Neural crest cell (in vitro differentiated cells): Measurements from ENCODE around the gene AKR1D1. TPM values are rescaled to one million over a fixed set of nuclear protein-coding genes. Genes with fewer than 3 reads are reported as not detected.

Source experiments
- DNase-seq: peaks from one replicate; pipeline ENCODE4 v3.0.0; 2021; ENCODE audit warnings: low read depth, mixed read lengths, low spot score
- H3K27ac Mint-ChIP-seq: one replicate; pipeline ENCODE4 v1.8.0; 2021; ENCODE audit warnings: mild to moderate bottlenecking, mixed read lengths; ENCODE audit not compliant: unreplicated experiment
- H3K27me3 Mint-ChIP-seq: 2 replicates; pipeline ENCODE4 v1.8.0; 2021; ENCODE audit warnings: low read depth, mild to moderate bottlenecking, mixed read lengths
- H3K36me3 Mint-ChIP-seq: 2 replicates; pipeline ENCODE4 v1.8.0; 2021; ENCODE audit warnings: low read depth, mild to moderate bottlenecking, mixed read lengths
- H3K4me1 Mint-ChIP-seq: 2 replicates; pipeline ENCODE4 v1.8.0; 2021; ENCODE audit warnings: mixed read lengths
- H3K4me3 Mint-ChIP-seq: one replicate; pipeline ENCODE4 v1.8.0; 2021; ENCODE audit warnings: mild to moderate bottlenecking, mixed read lengths
- H3K9me3 Mint-ChIP-seq: 2 replicates; pipeline ENCODE4 v1.8.0; 2021; ENCODE audit warnings: mixed read lengths
- long read RNA-seq: library from polyadenylated mRNA; unstranded; transcript quantifications from one replicate; pipeline ENCODE4 v2.0.0, GENCODE V29; 2020
- total RNA-seq: library from RNA; stranded (reverse); gene quantifications from 2 replicates; pipeline ENCODE4 v1.2.1, GENCODE V29; 2021
- TF ChIP-seq, protein P1 (sequence below): fragments of 200-600 bp; sonication (generic); conservative IDR thresholded peaks from 2 replicates; pipeline ENCODE4 v1.5.0; 2021; ENCODE audit warnings: antibody characterized with exemption, mild to moderate bottlenecking

The AKR1D1 gene, protein sequence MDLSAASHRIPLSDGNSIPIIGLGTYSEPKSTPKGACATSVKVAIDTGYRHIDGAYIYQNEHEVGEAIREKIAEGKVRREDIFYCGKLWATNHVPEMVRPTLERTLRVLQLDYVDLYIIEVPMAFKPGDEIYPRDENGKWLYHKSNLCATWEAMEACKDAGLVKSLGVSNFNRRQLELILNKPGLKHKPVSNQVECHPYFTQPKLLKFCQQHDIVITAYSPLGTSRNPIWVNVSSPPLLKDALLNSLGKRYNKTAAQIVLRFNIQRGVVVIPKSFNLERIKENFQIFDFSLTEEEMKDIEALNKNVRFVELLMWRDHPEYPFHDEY
- total RNA-seq, result not detected in 2 replicates
- long read RNA-seq, result 0 reads

DNA sequence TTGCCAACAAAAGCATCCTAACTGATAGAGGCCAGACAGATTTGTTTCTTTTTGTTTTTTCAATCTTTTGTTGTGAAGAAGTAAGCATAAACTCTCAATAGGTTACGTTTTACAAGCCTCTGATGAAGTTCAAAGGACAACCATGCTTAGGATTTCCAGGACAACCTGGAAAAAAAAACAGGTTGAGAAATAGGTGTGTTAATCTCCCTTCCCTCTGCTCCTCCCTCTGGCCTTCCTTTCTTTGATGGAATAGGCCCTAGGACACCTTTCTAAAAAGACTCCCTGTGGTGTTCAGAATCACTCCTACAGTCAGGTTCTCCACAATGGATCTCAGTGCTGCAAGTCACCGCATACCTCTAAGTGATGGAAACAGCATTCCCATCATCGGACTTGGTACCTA, at the start of gene AKR1D1:
TSS of gene AKR1D1 (plus strand) at position 264 of the 400 bp plus-strand sequence. CDS start at position 324, 60 bp downstream.
- H3K27me3 Mint-ChIP-seq, result no peaks in the 10 kb centered on the region
- peaks cover 9% of the 10 kb centered on the region for H3K36me3 Mint-ChIP-seq
- no peak within 1 kb of the TSS for H3K27ac Mint-ChIP-seq
- DNase-seq, result no peak
- H3K9me3 Mint-ChIP-seq, result peaks cover 18% of the 10 kb centered on the region
- H3K4me3 Mint-ChIP-seq, result no peak within 1 kb of the TSS
- H3K4me1 Mint-ChIP-seq, result no peaks in the 10 kb centered on the region
- TF ChIP-seq, protein P1, sequence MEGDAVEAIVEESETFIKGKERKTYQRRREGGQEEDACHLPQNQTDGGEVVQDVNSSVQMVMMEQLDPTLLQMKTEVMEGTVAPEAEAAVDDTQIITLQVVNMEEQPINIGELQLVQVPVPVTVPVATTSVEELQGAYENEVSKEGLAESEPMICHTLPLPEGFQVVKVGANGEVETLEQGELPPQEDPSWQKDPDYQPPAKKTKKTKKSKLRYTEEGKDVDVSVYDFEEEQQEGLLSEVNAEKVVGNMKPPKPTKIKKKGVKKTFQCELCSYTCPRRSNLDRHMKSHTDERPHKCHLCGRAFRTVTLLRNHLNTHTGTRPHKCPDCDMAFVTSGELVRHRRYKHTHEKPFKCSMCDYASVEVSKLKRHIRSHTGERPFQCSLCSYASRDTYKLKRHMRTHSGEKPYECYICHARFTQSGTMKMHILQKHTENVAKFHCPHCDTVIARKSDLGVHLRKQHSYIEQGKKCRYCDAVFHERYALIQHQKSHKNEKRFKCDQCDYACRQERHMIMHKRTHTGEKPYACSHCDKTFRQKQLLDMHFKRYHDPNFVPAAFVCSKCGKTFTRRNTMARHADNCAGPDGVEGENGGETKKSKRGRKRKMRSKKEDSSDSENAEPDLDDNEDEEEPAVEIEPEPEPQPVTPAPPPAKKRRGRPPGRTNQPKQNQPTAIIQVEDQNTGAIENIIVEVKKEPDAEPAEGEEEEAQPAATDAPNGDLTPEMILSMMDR, result no peak

DNA sequence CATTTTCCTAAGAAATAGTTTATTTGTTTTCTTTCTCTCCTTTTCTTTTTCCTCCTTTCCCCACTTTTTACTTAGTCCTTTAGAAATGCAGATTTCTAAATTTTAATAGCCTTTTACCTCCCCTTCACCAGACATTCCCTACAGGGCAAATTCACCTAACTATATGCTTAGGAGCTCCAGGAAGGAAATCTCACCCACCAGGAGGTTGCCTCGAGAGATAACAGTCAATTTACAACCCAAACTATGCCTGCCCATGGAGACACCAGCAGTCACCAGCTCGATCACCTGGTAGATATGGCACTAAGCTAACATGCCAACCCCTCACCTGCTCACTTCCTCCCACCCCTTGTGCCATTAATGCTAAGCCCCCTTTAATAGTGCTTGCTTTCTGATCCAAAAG, 49.2 kb upstream of the AKR1D1 start:
- Mint-ChIP-seq H3K9me3 (peaks cover 15% of the 10 kb centered on the region), H3K27me3 (no peaks in the 10 kb centered on the region), H3K4me1 (no peaks in the 10 kb centered on the region), H3K27ac (no peak overlapping the region), H3K36me3 (peaks cover 3% of the 10 kb centered on the region), H3K4me3 (no peak overlapping the region)
- no peak for DNase-seq
- TF ChIP-seq, protein P1, result no peak

DNA sequence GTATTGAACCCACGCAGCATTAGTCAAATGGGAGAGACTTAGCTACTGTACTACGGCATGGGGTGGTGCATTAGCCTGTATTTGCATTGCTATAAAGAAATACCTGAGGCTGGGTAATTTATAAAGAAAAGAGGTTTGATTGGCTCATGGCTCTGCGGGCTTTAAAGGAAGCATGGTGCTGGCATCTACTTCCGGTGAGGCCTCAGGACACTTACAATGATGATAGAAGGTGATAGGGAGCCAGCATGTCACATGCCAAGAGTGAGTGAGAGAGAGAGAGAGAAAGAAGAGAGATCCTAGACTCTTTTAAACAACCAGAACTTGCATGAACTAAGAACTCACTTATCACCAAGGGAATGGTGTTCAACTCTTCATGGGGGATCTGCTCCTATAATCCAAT, 47.1 kb upstream of the AKR1D1 start:
- Mint-ChIP-seq H3K9me3 (peaks cover 13% of the 10 kb centered on the region), H3K4me1 (no peaks in the 10 kb centered on the region), H3K27me3 (no peaks in the 10 kb centered on the region), H3K4me3 (no peak overlapping the region), H3K27ac (no peak overlapping the region), H3K36me3 (peaks cover 3% of the 10 kb centered on the region)
- TF ChIP-seq, protein P1, result no peak
- DNase-seq, result no peak

DNA sequence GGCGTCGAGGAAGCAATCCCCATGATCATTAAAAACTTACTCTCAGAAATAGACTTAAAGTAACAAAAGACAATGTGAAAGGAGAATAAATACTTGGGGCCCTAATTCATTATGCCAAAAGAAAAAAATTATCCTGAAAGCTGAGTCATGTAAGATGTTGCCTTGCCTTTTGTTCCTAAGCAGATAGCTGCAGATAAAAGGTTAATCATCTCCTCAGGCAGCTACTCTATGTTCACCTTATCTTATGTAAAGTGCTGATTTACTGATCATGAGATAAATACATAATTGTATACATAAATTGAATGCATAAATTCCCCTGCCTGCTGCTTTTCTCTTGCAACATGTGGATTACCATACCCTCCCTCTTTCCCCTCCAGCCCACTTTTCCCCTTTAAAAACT, 46.3 kb upstream of the AKR1D1 start:
- Mint-ChIP-seq H3K4me3 (no peak overlapping the region), H3K9me3 (peaks cover 16% of the 10 kb centered on the region), H3K36me3 (peaks cover 8% of the 10 kb centered on the region), H3K27ac (no peak overlapping the region), H3K4me1 (no peaks in the 10 kb centered on the region), H3K27me3 (no peaks in the 10 kb centered on the region)
- TF ChIP-seq, protein P1, result no peak
- DNase-seq, result no peak

DNA sequence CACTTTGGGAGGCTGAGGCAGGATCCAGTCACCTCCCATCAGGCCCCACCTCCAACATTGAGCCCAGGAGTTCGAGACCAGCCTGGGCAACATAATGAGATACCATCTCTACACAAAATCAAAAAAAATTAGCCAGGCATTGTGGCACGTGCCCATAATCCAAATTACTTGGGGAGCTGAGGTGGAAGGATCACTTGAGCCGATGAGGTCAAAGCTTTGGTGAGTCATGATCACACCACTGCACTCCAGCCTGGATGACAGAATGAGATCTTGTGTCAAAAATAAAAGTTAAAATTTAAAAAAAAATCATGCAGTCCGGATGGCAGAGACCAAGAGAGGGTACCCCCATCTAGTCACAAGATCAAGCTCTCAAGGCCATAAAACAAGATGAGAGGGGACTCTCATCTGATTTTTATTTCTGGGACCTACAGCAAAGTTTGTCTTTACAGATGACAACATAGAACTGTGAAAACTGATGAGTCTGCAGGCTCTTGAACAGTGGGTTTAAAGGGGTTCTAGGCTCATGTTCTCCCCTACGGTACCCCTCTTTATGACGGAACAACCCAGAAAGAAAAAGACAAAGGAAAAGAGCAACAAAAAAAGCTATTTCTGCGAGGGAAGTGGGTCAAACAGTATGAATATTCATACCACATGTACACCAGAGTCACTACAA, 45.4 kb upstream of the AKR1D1 start:
- Mint-ChIP-seq H3K36me3 (peaks cover 11% of the 10 kb centered on the region), H3K4me3 (no peak overlapping the region), H3K4me1 (no peaks in the 10 kb centered on the region), H3K27me3 (no peaks in the 10 kb centered on the region), H3K9me3 (peaks cover 15% of the 10 kb centered on the region), H3K27ac (no peak overlapping the region)
- no peak for DNase-seq
- TF ChIP-seq, protein P1, result no peak
